ENCODE data around the gene TMEM184A. TPM values are rescaled to one million over a fixed set of nuclear protein-coding genes. Genes with fewer than 3 reads are reported as not detected.

TMEM184A gene
- total and polyA plus RNA-seq, 2 of the 13 experiments (the other 11 are each of a cell fraction or from before 2014, with no cell fraction given): 9.5 to 20.4 TPM

DNA sequence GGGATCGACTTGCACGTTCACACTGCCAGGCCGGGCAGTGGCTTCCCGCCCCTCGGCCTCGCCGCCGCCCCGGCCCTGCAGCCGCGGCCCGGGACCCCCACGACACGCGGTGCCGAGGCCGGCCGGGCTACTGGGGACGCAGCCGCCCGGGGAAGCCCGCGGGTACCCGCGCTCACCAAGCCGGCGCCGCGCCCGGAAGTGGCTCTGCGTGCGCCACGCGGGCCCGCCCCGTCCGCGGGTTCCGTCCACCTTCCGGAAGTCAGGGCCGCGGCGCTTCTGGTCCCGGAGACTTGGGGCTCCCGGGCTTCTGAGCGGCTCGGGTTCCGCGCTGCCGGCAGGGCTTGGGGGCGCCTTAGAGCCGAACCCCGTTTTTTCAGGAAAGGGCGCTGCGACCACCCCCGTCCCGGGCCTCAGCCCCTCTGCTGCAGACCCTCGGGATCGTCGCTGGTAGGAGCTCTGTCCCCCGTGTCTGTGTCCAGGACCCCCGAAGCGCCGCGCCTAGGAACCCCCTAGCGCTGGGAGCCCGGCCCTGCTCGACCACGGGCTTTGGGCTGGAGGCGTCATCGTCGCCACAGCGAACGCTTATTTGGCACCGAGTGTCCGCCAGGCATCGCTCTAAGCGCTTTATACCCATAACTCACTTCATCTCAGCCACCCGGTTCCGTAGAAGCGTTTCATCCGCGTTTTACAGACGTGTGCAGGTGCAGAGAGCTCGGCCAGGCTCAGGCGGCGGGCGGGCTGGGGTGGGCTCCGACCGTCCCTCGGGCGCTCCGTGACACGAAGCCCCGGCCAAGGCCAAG is 14.0 kb upstream of the TMEM184A start, which contains the start of gene PSMG3 (continued):
- TF ChIP-seq SOX13 (IDR thresholded peaks at IDR 0.05): no peak
- TF ChIP-seq SOX13 (CRISPR knock-in tag; conservative IDR thresholded peaks at IDR 0.05 in 1 of 2, IDR thresholded peaks at IDR 0.05 in 1 of 2): peak in 1 of 2 experiments; percentile 33; a peak in 1 of 4 replicates
- TF ChIP-seq, protein P1, sequence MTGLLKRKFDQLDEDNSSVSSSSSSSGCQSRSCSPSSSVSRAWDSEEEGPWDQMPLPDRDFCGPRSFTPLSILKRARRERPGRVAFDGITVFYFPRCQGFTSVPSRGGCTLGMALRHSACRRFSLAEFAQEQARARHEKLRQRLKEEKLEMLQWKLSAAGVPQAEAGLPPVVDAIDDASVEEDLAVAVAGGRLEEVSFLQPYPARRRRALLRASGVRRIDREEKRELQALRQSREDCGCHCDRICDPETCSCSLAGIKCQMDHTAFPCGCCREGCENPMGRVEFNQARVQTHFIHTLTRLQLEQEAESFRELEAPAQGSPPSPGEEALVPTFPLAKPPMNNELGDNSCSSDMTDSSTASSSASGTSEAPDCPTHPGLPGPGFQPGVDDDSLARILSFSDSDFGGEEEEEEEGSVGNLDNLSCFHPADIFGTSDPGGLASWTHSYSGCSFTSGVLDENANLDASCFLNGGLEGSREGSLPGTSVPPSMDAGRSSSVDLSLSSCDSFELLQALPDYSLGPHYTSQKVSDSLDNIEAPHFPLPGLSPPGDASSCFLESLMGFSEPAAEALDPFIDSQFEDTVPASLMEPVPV (CRISPR knock-in tag; IDR thresholded peaks at IDR 0.05): no peak; the same call in 1 of the 2 replicates
- TF ChIP-seq ZHX2 (IDR thresholded peaks at IDR 0.05; ENCODE audit: low read depth): peak; percentile 62
- TF ChIP-seq ZHX2 (CRISPR knock-in tag; IDR thresholded peaks at IDR 0.05; ENCODE audit: borderline replicate concordance): no peak; the same call in 1 of the 2 replicates
- peak; percentile 93 for TF ChIP-seq YEATS2 (CRISPR knock-in tag; IDR thresholded peaks at IDR 0.05; ENCODE audit: borderline replicate concordance)
- no peak for TF ChIP-seq ZNF143 (CRISPR knock-in tag; IDR thresholded peaks at IDR 0.05)
- no peak; the same call in 1 of the 2 replicates for TF ChIP-seq IRX3 (CRISPR knock-in tag; IDR thresholded peaks at IDR 0.05; ENCODE audit: borderline replicate concordance, low read depth)
- TF ChIP-seq BCL3 (CRISPR knock-in tag; IDR thresholded peaks at IDR 0.05): peak; percentile 75
- TF ChIP-seq, protein P2, sequence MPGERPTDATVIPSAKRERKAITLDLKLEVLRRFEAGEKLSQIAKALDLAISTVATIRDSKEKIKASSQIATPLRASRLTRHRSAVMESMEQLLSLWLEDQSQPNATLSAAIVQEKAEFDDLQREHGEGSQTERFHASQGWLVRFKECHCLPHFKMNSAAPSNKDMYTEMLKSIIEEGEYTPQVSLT (CRISPR knock-in tag; IDR thresholded peaks at IDR 0.05; ENCODE audit: borderline replicate concordance, low read depth): no peak
- TF ChIP-seq ZFP90 (CRISPR knock-in tag; IDR thresholded peaks at IDR 0.05; ENCODE audit: borderline replicate concordance): no peak; the same call in 1 of the 2 replicates
- no peak for TF ChIP-seq ZNF230 (CRISPR knock-in tag; IDR thresholded peaks at IDR 0.05)
- 0 out of 2 replicates have a peak, but pooled peaks have one; percentile 32 for TF ChIP-seq SP5 (CRISPR knock-in tag; IDR thresholded peaks at IDR 0.05; ENCODE audit: borderline replicate concordance, low read depth)
- peak; percentile 51; the same call in 1 of the 2 replicates for TF ChIP-seq ZNF605 (CRISPR knock-in tag; IDR thresholded peaks at IDR 0.05)

Data from HepG2 (cell line).